Ovary (tissue), 3 donors: Measurements from ENCODE around the gene MROH2A.

Source experiments
- POLR2A ChIP-seq: fragments of 450-650 bp; IDR thresholded peaks from one replicate; pipeline ENCODE4 v1.6.1; 2017; ENCODE audit warnings: antibody characterized with exemption, mild to moderate bottlenecking, moderate library complexity
- TF ChIP-seq, protein P1 (sequence below), 3 donors: fragments of 450-650 bp in 2 of 3; fragments of 200-600 bp in 1 of 3; IDR thresholded peaks; one replicate each; pipeline versions ENCODE4 v1.5.1 to v1.8.0; 2016 to 2022; ENCODE audit warnings: antibody characterized with exemption in 3 of 3, mild to moderate bottlenecking in 1 of 3
- donor health status: DM: no; HTN: no; CAD: no.

DNA sequence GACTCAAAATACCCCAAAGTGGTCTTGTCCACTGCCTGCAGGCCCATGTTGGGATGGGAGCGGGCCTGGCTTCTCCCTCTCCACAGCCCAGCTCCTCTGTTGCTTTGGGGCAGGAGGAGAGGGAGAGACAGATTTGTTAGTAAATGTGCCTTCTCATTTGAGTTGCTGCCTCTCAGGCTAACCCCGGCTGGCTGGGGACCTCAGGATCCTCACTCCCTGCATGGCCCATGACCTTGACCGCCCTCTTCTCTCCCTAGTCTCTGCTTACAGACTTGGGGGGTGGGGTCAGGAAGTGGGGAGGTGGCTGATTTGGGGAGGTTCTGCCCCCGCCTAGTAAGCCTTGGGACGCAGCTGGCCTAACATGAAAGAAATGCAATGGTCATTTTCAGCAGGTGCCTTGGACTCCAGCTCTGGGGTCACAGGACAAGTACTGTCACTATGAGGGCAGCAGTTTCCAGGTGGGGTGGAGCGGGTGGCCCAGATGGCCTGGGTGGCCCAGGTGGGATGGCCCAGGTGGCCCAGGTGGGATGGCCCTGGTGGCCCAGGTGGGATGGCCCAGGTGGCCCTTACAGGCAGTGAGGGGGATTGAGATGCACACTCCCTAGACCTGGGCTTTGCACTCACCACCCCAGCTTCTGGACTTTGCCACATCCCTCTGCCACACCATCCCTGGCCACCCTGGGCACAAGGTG, 52.1 kb downstream of the MROH2A start:
- TF ChIP-seq, protein P1, sequence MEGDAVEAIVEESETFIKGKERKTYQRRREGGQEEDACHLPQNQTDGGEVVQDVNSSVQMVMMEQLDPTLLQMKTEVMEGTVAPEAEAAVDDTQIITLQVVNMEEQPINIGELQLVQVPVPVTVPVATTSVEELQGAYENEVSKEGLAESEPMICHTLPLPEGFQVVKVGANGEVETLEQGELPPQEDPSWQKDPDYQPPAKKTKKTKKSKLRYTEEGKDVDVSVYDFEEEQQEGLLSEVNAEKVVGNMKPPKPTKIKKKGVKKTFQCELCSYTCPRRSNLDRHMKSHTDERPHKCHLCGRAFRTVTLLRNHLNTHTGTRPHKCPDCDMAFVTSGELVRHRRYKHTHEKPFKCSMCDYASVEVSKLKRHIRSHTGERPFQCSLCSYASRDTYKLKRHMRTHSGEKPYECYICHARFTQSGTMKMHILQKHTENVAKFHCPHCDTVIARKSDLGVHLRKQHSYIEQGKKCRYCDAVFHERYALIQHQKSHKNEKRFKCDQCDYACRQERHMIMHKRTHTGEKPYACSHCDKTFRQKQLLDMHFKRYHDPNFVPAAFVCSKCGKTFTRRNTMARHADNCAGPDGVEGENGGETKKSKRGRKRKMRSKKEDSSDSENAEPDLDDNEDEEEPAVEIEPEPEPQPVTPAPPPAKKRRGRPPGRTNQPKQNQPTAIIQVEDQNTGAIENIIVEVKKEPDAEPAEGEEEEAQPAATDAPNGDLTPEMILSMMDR (IDR thresholded peaks at IDR 0.05), result no peak
- no peak for TF ChIP-seq POLR2A
